ENCODE results near the gene SAA2.
"Not testable (repeated sequence)": the region's sequence is repeated elsewhere in the genome, so short reads cannot be mapped to it uniquely, and the experiment has no call there.

The SAA2 gene

DNA sequence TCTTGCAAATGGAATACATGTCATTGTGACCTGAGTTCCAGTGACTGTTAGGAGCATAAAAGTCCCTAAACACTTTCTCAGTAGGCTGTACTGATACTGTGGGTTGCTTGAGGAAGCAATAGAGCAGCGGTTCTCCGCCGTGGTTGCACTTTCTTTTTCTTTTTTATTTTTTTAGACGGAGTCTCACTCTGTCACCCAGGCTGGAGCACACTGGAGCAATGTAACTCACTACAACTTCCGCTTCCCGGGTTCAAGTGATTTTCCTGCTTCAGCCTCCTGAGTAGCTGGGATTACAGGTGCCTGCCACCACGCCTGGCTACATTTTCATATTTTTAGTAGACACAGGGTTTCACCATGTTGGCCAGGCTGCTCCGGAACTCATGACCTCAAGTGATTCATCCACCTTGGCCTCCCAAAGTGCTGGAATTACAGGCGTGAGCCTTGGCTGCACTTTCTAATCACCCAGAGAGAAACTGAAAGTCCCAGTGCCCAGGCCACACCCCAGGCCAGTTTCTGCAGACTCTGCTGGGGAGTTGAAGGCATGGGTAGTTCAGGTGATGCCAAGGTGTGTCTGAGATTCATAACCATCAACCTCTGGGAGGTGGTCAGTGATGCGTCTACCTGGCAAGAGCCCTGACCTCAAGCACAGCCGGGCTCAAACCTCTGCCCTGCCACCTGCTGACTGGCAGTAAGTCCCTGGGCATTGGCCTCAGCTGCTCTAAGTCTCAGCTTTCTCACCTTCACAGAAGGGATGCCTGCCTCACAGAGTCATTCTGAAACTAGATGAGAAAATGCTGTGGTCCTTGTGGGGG, 1.9 kb downstream of the SAA2 start:
- DNase-seq, result not testable (repeated sequence)

- peak; percentile 10 for DNase-seq
Observed at GRCh38 chr11:18245396-18245795, 3.1 kb downstream of the SAA2 start.

DNA sequence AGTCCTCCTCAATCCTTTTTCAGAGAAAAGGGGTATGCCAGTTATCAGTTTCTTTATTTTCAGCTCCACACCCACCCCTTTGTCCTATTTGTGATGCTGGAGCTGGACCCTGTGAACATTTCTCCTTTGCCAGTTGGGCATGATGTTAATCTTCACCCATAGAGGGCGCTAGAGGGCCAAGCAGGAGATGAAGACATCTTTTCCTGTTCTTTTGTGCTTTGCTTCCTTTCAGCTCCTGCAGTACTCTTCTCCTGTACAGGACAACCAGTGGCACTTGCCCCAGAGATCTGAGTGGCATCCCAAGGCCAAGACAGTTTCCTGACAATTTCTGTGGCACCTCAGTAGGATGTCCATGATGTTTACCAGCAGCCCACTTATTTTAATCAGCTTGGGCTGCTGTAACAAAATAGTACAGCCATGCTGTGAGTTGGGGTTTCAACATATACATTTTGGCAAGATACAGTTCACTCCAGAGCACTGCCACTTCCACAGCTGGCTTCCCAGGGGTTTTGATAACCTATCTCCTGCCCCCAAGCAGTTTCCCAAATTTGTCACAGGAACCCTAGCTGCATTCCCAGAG, 4.6 kb downstream of the SAA2 start:
- peak; percentile 66 for DNase-seq

- DNase-seq, result no peak
Observed at GRCh38 chr11:18239655-18240054, 8.8 kb downstream of the SAA2 start.

DNA sequence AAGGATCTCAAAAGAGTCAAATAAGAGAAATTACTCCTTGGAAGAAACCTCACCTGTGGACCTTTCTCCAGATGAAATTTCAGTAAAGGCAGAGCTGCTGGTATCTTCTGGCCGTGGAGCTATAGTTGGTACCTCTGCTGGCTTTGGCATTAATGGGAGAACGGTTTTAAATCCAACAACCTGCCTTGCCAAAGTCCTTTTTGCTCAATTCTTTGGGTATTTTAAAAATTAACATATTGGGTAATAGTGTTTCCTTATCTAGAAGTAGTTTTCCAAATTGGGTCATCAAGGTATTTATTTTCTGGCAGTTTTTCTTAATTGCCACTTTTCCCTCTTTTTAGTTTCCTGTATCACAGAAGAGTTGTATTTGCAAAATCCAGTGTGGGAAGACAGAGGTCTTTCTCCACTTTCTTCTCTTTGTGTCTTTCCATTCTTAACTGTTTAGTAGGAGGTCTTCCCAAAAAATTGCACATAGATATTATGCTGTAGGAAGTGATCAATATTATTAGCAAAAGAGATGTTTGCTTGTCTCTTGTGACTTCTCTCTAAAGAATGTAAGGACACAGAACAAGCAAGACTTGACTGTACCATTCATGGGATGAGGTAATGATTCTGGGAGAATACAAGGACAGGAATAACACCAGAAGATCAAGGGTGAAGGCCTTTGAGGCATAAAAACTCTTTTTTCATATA, 11.7 kb downstream of the SAA2 start, which contains the start of gene SAA4:
Gene SAA4, minus strand, starts transcription at position 139 of the 693 bp plus-strand sequence. CDS start 876 bp downstream, outside the sequence.
- DNase-seq, result no peak

DNA sequence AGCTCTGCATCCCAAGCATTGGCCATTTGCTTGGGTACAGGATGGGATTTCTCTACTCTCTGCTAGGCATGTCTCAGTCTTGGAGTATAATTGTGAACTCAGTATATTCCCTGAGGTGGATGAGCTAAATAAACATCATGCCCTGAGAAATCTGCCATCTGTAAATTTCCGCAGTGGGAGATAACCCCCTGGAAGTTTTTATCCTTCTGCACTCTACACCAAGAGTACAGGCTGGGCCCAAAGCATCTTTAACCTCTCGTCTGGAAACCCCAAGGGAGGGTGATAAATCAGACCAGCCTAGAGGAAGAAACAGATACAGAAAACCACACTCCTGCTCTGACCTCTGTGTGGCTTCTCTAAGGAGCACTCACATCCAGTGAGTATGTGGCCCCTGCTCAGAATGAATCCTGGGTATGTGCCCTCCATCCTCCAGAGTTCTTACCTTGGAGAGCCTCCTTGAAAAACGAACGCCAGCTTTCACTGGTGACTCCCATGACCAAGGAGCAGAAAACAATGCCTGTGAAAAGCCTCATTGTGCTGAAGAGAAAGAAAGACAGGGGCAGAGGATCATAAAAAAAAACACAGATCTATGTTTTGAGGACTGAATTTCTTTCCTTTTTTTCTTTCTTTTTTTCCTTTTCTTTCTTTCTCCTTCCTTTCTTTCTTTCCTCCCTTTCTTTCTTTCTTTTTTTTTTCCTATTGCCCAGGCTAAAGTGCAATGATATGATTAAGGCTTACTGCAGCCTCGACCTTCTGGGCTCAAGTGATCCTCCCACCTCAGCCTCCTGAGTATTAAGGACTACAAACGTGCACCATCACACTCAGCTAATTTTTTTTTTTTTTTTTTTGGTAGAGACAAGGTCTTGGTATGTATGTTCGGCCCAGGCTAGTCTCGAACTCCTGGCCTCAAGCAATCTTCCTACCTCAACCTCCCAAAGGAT, 12.8 kb downstream of the SAA2 start:
- DNase-seq, result no peak

GRCh38 chr11:18233912-18234311, 14.6 kb downstream of the SAA2 start:
- DNase-seq, result no peak

GRCh38 chr11:18230859-18231258, 17.6 kb downstream of the SAA2 start:
- no peak for DNase-seq

DNA sequence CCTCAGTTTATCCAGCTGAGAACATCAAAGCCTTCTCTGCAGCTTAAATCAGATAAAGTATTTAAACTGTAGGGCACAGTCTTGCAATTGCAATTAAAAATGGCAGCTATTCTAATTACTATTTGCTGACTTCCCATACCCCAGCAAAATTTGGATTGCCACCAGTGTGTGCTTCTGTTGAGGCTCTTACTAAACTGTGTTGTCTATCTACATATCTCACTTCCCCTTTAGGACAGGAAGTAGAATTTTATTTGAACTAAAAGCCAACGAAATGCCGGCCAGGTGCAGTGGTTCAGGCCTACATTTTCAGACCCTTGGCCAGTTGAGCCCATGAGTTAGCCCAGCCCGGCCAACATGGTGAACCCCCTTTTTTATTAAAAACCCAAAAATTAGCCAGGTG, 19.0 kb downstream of the SAA2 start:
- no peak for DNase-seq

DNA sequence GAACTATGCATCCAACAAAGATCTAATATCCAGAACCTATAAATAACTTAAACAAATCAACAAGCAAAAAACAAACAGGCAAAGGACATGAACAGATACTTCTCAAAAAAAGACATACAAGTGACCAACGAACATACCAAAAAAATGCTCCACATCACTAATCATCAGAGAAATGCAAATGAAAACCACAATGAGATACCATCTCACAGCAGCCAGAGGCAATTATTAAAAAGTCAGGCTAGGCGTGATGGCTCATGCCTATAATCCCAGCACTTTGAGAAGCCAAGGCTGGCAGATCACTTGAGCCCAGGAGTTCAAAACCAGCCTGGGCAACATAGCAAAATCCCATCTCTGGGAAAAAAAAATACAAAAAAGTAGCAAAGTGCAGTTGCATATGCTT, 22.6 kb downstream of the SAA2 start:
- no peak for DNase-seq

GRCh38 chr11:18223591-18224387, 24.7 kb downstream of the SAA2 start:
- DNase-seq, result no peak

GRCh38 chr11:18222814-18223421, 25.6 kb downstream of the SAA2 start:
- DNase-seq, result no peak

GRCh38 chr11:18221274-18221876, 27.1 kb downstream of the SAA2 start:
- DNase-seq, result no peak

DNA sequence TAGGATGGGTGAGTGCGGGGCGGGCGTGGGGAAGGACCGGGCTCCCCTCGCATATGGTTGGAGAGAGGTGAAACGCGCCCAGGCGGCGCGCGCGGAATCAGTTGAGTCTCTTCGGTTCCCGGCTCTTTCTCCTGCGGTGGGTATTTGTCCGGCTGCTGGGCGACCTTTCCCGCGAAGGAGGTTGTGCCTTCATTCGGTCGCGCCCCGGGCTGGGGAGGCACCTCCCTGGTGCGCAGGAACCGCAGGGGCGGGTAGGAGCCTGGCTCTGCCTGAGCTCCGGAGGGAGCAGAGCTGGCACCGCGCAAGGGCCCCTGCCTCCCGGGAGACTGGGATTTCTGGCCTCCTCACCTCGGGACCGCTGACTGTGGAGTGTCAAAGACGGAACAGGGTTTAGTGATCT, 39.4 kb downstream of the SAA2 start:
- DNase-seq, result no peak

DNA sequence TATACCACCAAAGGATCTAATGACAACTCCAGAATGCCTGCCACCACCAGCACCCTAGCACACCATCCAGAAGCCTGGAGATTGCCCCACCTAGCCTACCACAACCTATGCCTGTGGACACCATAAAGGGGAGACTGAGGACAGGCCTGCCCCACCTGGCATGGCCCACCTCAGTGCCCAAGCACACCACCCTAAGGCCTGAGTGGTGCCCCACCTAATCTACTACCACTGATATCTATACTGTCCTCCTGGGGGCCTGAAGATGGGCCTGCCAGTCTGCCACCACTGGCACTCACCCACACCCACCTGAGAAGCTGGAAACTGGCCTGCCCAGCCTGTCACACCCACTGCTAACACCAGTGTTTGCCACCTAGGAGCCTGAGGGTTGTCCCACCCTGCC, 43.7 kb downstream of the SAA2 start:
- no peak for DNase-seq

DNA sequence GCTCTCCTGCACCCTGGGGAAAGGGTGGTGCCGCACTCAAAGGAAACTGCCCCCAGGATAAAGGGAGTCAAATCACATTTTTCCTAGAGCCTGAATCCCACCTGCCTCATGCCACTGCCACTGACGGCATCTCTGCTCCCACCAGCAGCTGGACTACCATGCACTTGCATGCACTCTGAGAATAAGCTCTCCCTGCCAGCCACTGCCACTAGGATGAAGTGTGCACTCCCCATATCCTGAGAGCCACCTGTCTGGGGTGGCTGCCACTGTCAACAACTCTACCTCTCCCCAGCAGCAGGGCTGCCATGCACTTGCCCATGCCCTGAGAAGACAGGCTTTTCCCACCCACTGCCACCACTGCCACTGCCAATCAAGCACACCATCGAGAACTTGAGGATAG, 44.2 kb downstream of the SAA2 start:
- DNase-seq, result no peak

DNA sequence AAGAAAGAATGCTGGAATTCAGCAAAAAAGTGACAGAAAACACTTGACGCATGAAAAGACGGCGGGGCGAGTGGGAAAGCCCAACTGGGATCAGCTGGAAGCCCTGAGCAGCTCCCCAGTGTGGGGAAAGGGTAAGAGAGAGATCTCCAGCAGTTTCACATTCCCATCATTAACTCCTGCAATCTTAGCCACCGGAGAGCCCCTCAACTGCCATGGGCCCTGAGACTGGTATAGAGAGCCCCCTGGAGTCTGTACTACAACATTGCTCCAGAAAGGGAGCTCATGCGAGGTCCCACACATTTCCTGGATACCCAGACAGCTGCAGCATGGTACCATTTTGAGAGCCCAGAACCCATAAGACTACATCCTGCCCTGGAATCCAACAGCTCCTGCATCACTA, 44.7 kb downstream of the SAA2 start:
- peak; percentile 20 for DNase-seq

GRCh38 chr11:18197738-18198137, 50.7 kb downstream of the SAA2 start:
- DNase-seq, result not testable (repeated sequence)

- DNase-seq, result no peak
Observed at GRCh38 chr11:18196532-18196931, 51.9 kb downstream of the SAA2 start.
